ENCODE results near the gene NDST3. TPM values are rescaled to one million over a fixed set of nuclear protein-coding genes. Genes with fewer than 3 reads are reported as not detected.

The NDST3 gene
- total and polyA plus RNA-seq, 12 donors, result 0.10 to 0.70 (median 0.35) TPM; not detected in 3

- H3K9me3 ChIP-seq (replicated peaks in 1 of 3), result no peaks in the 10 kb centered on the region
- TF ChIP-seq POLR2A (IDR thresholded peaks at IDR 0.05) (no peak), CTCF (IDR thresholded peaks at IDR 0.05) (no peak)
- no peaks in the 10 kb centered on the region for H3K4me1 ChIP-seq (replicated peaks in 1 of 2)
- H3K4me3 ChIP-seq, result no peak overlapping the region
- no peak for DNase-seq
- H3K36me3 ChIP-seq (replicated peaks in 1 of 2), result no peaks in the 10 kb centered on the region
- intact Hi-C loops (cut with DNase I), result no loop called here
- H3K27me3 ChIP-seq, result no peaks in the 10 kb centered on the region
- H3K27ac ChIP-seq, result no peak overlapping the region
Measured at GRCh38 chr4:118177126-118177525, 142.8 kb downstream of the NDST3 start.

GRCh38 chr4:118180776-118181175 lies 146.5 kb downstream of the NDST3 start:
- WGBS, 4 donors, result 51 to 76% (median 62%) methylated on average over 2 of the region's 2 CpGs
- no peak overlapping the region for H3K4me3 ChIP-seq
- H3K27me3 ChIP-seq, result no peaks in the 10 kb centered on the region
- no peak for TF ChIP-seq POLR2A (IDR thresholded peaks at IDR 0.05)
- TF ChIP-seq CTCF (IDR thresholded peaks at IDR 0.05), result no peak
- no peak overlapping the region for H3K27ac ChIP-seq
- intact Hi-C loops (cut with DNase I), result no loop called here
- DNase-seq, result no peak
- H3K4me1 ChIP-seq (replicated peaks in 1 of 2), result no peaks in the 10 kb centered on the region
- no peaks in the 10 kb centered on the region for H3K9me3 ChIP-seq (replicated peaks in 1 of 3)
- H3K36me3 ChIP-seq (replicated peaks in 1 of 2), result no peaks in the 10 kb centered on the region

GRCh38 chr4:118190903-118191302 lies 156.6 kb downstream of the NDST3 start:
- 71 to 86% (median 74%) methylated on average over 2 of the region's 2 CpGs for WGBS, 4 donors

GRCh38 chr4:118193421-118193820 lies 159.1 kb downstream of the NDST3 start:
- Histone ChIP-seq H3K27ac (no peak overlapping the region), H3K27me3 (no peaks in the 10 kb centered on the region), H3K4me1 (replicated peaks in 1 of 2) (no peaks in the 10 kb centered on the region), H3K36me3 (replicated peaks in 1 of 2) (no peaks in the 10 kb centered on the region), H3K4me3 (no peak overlapping the region), H3K9me3 (replicated peaks in 1 of 3) (no peaks in the 10 kb centered on the region)
- TF ChIP-seq CTCF (IDR thresholded peaks at IDR 0.05), result no peak
- no peak for TF ChIP-seq POLR2A (IDR thresholded peaks at IDR 0.05)
- 79 to 84% (median 81%) methylated on average over 6 of the region's 6 CpGs for WGBS, 4 donors
- intact Hi-C loops (cut with DNase I), result no loop called here
- no peak for DNase-seq

More at GRCh38 chr4:118190903-118191302, 156.6 kb downstream of the NDST3 start:
- H3K4me3 ChIP-seq, result no peak overlapping the region
- H3K9me3 ChIP-seq (replicated peaks in 1 of 3), result no peaks in the 10 kb centered on the region
- TF ChIP-seq CTCF (IDR thresholded peaks at IDR 0.05) (no peak), POLR2A (IDR thresholded peaks at IDR 0.05) (no peak)
- DNase-seq, result no peak
- intact Hi-C loops (cut with DNase I), result no loop called here
- H3K4me1 ChIP-seq (replicated peaks in 1 of 2), result no peaks in the 10 kb centered on the region
- H3K36me3 ChIP-seq (replicated peaks in 1 of 2), result no peaks in the 10 kb centered on the region
- no peaks in the 10 kb centered on the region for H3K27me3 ChIP-seq
- no peak overlapping the region for H3K27ac ChIP-seq

All from adrenal gland (tissue), 12 donors.